ENCODE measurements around the gene P2RX7. TPM values are rescaled to one million over a fixed set of nuclear protein-coding genes. Genes with fewer than 3 reads are reported as not detected.

P2RX7 gene
- total RNA-seq, 1 donor from 2014 or later = 2.7 TPM

- no peak for DNase-seq
These were observed 99.5 kb downstream of the P2RX7 start for GRCh38 chr12:121232163-121232562.

- DNase-seq = no peak
These were observed 100.4 kb downstream of the P2RX7 start for GRCh38 chr12:121232977-121233627.

GRCh38 chr12:121233628-121234020 lies 100.9 kb downstream of the P2RX7 start:
- no peak for DNase-seq

- DNase-seq = no peak
These were observed 104.1 kb downstream of the P2RX7 start for GRCh38 chr12:121236776-121237175.

GRCh38 chr12:121237415-121237814 lies 104.7 kb downstream of the P2RX7 start:
- no peak for DNase-seq

Small RNA genes within 50 kb of the gene (small RNA-seq; reads per million reads assigned to genes)
- gene AC079602.1 (not detected), gene RF00156 (not detected), gene Z98941.1 (not detected)

Other genes starting within 250 kb of the P2RX7 start
- gene SPPL3, start 228.5 kb upstream of the P2RX7 start, total RNA-seq = 64.7 TPM
- not detected for gene HNF1A, start 154.3 kb upstream of the P2RX7 start, total RNA-seq
- 13.6 TPM for gene C12orf43, start 116.4 kb upstream of the P2RX7 start, total RNA-seq
- 0.16 TPM for gene OASL, start 93.6 kb upstream of the P2RX7 start, total RNA-seq
- 6.6 TPM for gene P2RX4, start 77.3 kb downstream of the P2RX7 start, total RNA-seq
- 41.6 TPM for gene CAMKK2, start 163.8 kb downstream of the P2RX7 start, total RNA-seq
- gene ANAPC5, start 219.5 kb downstream of the P2RX7 start, total RNA-seq = 169 TPM

All from occipital lobe (tissue), 3 donors.